HG03558 (cell line): Measurements from ENCODE around the gene ITFG1.

Source experiments
- ATAC-seq: cut with Tn5 transposase; IDR thresholded peaks from one replicate; pipeline ENCODE4 v1.9.1; 2021; ENCODE audit warnings: moderate number of reproducible peaks; ENCODE audit not compliant: unreplicated experiment; ENCODE audit errors: extremely low read depth

The ITFG1 gene

GRCh38 chr16:47460711-47461597 is at the start of gene ITFG1, which contains the start of gene PHKB:
TSS of gene ITFG1 (minus strand) at chr16:47461063. CDS start at chr16:47461045, 18 bp downstream.
TSS of gene PHKB (plus strand) at chr16:47461331. CDS start at chr16:47461351, 20 bp downstream.
- ATAC-seq: peak; percentile 45

- no peak for ATAC-seq
Observed at GRCh38 chr16:47507701-47508100, 46.8 kb upstream of the ITFG1 start.

GRCh38 chr16:47506800-47507199 is 45.9 kb upstream of the ITFG1 start:
- no peak for ATAC-seq

DNA sequence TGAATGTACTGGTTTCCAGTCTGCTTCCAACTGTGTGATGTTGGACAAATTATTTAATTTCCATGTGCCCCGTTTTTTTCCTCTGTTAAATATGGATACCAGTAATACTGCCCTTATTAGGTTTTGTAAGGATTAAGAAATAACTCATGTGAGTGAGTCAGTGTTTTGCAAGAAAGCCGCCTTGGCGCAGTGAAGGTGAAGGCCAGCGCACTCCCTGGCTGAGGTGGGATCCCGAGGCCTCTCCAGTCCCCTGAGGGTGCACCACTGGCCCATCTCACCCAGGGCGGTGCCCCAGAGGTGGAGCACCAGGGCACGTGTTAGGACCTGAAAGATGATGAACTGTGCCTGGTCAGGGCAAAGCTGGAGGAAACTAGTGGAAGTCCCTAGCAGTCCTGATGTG is 43.7 kb upstream of the ITFG1 start:
- no peak for ATAC-seq

GRCh38 chr16:47503936-47504335 is 43.1 kb upstream of the ITFG1 start:
- no peak for ATAC-seq

GRCh38 chr16:47499700-47500264 is 38.9 kb upstream of the ITFG1 start:
- no peak for ATAC-seq

DNA sequence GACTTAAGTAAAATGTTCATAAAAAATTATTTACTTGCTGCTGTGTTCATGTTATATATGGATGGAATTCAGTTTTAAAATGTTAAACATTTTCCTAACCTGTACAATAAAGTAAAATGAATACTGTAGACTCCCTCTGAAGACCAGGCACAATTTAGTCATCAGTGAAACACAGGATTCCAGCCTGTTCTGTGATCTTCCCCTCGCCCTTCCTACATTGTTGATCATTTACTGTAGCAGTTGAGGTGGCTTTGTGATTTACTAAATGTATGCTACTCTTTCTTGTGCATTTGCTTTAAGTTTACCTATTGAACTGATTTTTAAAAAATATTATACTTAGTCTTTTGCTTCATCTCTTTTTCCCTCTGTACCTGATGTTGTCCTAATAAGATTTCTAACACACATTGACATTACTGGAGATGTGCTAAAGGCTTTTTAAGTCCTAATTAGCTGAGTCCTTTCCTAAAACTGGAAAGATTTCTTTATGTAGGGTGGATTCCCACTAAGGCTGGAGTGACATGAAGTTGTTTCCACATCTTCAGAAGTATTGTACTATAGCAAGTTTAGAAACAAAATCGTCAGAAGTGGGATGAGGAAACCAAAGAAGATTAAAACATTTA is 38.3 kb upstream of the ITFG1 start:
- no peak for ATAC-seq

DNA sequence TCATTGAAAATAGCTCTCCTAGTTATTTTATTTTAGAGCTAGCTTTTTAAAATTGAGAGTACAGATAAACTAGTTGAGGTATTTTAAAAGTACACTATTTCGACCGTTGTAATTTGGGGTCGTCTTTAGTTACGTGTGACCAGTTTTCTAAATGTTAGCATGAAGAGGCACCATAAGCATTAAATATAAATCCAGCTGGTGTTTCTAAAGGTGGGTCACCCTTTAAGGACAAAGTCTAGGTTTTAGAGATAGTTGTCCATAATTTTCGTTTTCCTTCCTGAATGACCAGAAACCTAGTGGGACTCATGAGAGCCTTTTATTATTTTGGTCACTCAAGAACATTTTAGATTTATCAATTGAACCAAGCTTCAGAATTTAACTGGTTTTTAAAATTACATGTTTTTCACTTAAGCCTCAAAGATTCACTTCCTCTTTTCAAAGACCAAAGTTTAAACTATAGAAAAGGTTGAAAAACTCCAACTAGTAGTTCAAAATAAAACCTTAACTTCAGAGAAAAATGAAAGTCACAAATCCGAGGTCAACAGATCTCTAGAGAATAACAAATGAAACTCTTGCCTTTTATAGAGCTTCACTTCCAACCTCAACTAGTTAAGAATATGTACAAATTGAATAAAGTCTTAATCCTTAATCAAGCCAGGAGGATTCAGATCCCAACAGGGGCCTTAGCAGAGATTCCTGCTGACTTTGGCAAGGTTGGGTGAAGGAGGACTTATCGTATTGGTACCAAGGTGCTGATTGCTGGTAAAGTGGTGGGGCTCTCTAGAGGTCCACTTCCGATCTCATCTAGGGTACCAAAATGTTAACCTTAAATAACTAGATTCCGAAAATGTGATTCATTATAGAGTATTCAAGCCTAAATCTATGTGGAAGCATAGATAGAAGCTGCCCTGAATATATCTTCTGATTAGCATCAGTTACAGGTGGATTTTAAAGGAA is 32.8 kb upstream of the ITFG1 start:
- ATAC-seq: no peak

DNA sequence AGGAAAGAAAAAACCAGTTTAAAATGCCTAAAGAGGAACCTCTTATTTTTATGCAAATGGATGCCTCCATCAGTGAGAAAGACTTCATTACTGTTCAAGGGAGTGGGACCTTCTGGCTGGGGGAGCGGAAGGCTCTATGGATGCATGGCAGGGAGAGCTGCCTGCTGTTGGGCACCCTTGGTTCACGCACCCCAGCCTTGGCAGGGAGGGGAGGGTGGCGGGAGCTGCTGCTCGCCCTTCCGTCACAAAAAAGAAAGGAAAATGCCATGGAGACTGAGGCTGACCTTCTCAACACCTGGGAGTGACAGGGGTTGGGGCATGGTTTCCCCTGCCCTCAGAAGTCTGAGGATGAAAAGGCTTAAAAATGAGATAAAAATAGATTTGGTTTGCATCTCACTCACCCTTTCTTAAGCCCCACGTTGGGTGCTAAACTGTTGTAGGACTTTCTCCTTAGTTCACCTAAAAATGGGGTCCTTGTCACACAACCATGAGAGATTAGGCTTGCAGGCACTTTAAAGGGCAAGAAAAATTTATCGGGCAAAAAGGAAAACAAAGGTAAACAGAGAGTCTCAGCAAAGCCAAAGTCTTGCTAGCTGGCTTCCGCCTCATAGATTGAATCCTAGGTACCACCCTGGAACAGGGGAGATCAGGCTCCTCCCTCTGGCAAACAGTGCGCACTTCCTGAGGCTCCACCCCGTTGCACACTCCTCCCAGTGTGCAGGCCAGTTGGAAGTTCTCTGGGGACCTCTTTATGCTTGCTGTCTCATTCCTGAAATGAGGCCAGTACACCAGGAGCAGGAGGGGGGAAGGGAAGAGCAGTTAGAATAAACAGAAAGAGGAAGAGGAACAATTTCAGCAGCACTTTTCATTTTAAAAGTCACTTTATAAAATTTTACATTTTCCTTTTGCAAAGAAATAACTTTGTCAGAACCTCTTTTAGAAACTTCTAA is 31.8 kb upstream of the ITFG1 start:
- peak; percentile 61 for ATAC-seq

GRCh38 chr16:47492036-47492427 is 31.2 kb upstream of the ITFG1 start:
- ATAC-seq: no peak

GRCh38 chr16:47490471-47490870 is 29.6 kb upstream of the ITFG1 start:
- no peak for ATAC-seq

DNA sequence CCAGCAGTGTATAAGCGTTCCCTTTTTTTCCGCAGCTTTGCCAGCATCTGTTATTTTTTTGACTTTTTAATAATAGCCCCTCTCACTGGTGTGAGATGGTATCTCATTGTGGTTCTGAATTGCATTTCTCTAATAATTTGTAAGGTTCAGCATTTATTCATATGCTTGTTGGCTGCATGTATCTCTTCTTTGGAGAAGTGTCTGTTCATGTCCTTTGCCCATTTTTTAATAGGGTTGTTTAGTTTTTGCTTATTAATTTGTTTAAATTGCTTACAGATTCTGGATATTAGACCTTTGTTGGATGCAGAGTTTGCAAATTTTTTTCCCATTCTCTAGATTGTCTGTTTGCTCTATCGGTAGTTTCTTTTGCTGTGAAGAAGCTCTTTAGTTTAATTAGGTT is 27.2 kb upstream of the ITFG1 start:
- ATAC-seq: no peak

DNA sequence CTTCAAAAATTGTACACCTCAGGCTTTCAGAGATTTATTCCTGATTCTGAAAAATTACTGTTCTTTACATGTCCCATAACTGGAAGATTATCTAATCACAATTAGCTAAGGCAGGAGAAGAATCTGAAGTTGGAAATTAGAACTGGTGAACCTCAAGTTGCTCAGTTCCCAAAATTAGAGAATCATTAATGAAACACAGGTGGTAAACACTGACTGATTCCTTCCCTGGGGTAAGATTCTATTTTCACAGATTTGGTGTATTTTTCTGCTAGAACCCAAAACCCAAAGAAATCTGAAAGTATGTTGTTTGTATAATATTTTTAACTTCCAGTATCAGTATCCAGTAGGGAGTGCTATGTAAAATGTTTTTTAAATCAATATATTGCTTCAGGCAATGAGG is 26.0 kb upstream of the ITFG1 start:
- no peak for ATAC-seq

DNA sequence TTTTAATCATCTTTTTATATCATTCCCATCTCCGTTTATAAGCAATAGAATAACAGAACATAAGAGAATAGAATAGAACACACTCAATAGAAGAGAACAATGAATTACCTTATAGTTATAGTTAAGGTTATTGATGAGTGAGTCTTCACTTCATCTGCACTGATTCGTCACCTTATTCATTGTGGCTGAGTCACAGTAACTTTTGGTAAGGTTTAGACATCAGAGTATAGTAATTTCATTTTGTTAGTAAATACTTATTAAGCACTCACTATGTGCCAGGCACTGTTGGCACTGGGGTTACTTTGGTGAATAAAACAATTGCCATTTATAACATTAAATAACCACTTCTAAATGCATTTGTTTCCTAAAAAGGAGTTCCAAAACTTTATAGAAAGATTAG is 22.8 kb upstream of the ITFG1 start:
- ATAC-seq: no peak

- no peak for ATAC-seq
Observed at GRCh38 chr16:47481698-47482374, 21.0 kb upstream of the ITFG1 start.

DNA sequence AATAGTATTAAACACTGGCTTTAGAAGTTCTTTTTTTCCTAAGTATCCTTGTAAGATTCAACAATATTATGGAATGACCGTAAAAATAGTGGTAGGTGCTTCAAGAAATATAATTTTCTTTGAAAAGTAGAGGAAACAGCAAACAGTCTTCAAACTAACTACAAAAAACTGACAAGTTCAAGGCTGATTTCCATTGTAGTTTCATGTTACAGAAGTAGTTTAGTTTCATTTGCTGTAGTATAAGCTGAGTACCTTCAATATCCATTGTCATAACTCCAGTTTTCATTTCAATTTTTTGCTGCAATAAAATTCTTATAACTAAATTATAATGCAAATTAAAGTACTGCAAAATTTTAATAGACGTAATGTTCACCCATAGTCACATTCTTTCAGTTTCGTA is 19.5 kb upstream of the ITFG1 start:
- no peak for ATAC-seq

- ATAC-seq: no peak
Observed at GRCh38 chr16:47477679-47478078, 16.8 kb upstream of the ITFG1 start.

- no peak for ATAC-seq
Observed at GRCh38 chr16:47476654-47477345, 15.9 kb upstream of the ITFG1 start.
